ENCODE measurements around the gene GEMIN4.
"Not testable (repeated sequence)": the region's sequence is repeated elsewhere in the genome, so short reads cannot be mapped to it uniquely, and the experiment has no call there.

Gene GEMIN4

GRCh38 chr17:737561-738113, 14.4 kb downstream of the GEMIN4 start:
- DNase-seq, result no peak

- DNase-seq, result no peak
These were observed 18.3 kb downstream of the GEMIN4 start for GRCh38 chr17:733743-734142.

GRCh38 chr17:732902-733720, 19.0 kb downstream of the GEMIN4 start:
- DNase-seq, result no peak

GRCh38 chr17:732067-732901, 19.8 kb downstream of the GEMIN4 start, which contains the start of gene TLCD3A:
TLCD3A (plus strand) TSS chr17:732596; CDS start chr17:732648, 52 bp downstream.
- DNase-seq, result no peak

- DNase-seq, result no peak
These were observed 20.4 kb downstream of the GEMIN4 start for GRCh38 chr17:731644-732066.

GRCh38 chr17:728911-729310, 23.2 kb downstream of the GEMIN4 start:
- no peak for DNase-seq

GRCh38 chr17:726271-726919, 25.7 kb downstream of the GEMIN4 start:
- DNase-seq, result no peak

- DNase-seq, result no peak
These were observed 26.3 kb downstream of the GEMIN4 start for GRCh38 chr17:725746-726145.

GRCh38 chr17:725084-725483, 27.0 kb downstream of the GEMIN4 start:
- DNase-seq, result no peak

- no peak for DNase-seq
These were observed 30.5 kb downstream of the GEMIN4 start for GRCh38 chr17:721540-721937.

GRCh38 chr17:720706-721539, 31.1 kb downstream of the GEMIN4 start:
- no peak for DNase-seq

- no peak for DNase-seq
These were observed 34.0 kb downstream of the GEMIN4 start for GRCh38 chr17:718075-718474.

- DNase-seq, result no peak
These were observed 43.9 kb downstream of the GEMIN4 start for GRCh38 chr17:708132-708531.

GRCh38 chr17:705863-706262, 46.2 kb downstream of the GEMIN4 start:
- no peak for DNase-seq

GRCh38 chr17:705011-705410, 47.1 kb downstream of the GEMIN4 start:
- no peak for DNase-seq

- no peak for DNase-seq
These were observed 47.8 kb downstream of the GEMIN4 start for GRCh38 chr17:704111-704864.

- no peak for DNase-seq
These were observed 48.8 kb downstream of the GEMIN4 start for GRCh38 chr17:703081-703875.

- DNase-seq, result no peak
These were observed 51.5 kb downstream of the GEMIN4 start for GRCh38 chr17:700504-701094.

- DNase-seq, result no peak
These were observed 52.7 kb downstream of the GEMIN4 start for GRCh38 chr17:699345-699744.

- DNase-seq, result not testable (repeated sequence)
These were observed 54.0 kb downstream of the GEMIN4 start for GRCh38 chr17:698096-698495.
